Stomach smooth muscle (tissue), 2 donors: ENCODE measurements around the gene CTBS.
A peak's percentile ranks its signal among the peaks of the same experiment; 100 is the strongest.

Experiments
- H3K27ac ChIP-seq: one replicate; pipeline ENCODE4 v1.7.0; 2013; ENCODE audit warnings: mild to moderate bottlenecking, low read length, inconsistent platforms
- H3K27me3 ChIP-seq, 2 donors: one replicate each; pipeline ENCODE4 v1.7.0; 2013; ENCODE audit warnings: low read length in 2 of 2; ENCODE audit not compliant: insufficient read depth in 2 of 2, control insufficient read depth in 1 of 2
- H3K36me3 ChIP-seq, 2 donors: one replicate each; pipeline ENCODE4 v1.7.0; 2013; ENCODE audit warnings: low read length in 2 of 2; ENCODE audit not compliant: control insufficient read depth in 2 of 2, insufficient read depth in 2 of 2
- H3K4me1 ChIP-seq: one replicate; pipeline ENCODE4 v1.7.0; 2013; ENCODE audit warnings: low read length; ENCODE audit not compliant: control insufficient read depth, insufficient read depth
- H3K4me3 ChIP-seq, 2 donors: one replicate each; pipeline ENCODE4 v1.7.0; 2013; ENCODE audit warnings: low read length in 2 of 2
- H3K9ac ChIP-seq, 2 donors: one replicate each; pipeline ENCODE4 v1.7.0; 2013; ENCODE audit warnings: low read length in 2 of 2, mild to moderate bottlenecking in 1 of 2
- H3K9me3 ChIP-seq, 2 donors: one replicate each; pipeline ENCODE4 v1.7.0; 2013; ENCODE audit warnings: low read length in 2 of 2; ENCODE audit not compliant: control insufficient read depth in 2 of 2
- donor health status: healthy.
- donor health status: Pancreatic carcinoma.

Gene CTBS

DNA sequence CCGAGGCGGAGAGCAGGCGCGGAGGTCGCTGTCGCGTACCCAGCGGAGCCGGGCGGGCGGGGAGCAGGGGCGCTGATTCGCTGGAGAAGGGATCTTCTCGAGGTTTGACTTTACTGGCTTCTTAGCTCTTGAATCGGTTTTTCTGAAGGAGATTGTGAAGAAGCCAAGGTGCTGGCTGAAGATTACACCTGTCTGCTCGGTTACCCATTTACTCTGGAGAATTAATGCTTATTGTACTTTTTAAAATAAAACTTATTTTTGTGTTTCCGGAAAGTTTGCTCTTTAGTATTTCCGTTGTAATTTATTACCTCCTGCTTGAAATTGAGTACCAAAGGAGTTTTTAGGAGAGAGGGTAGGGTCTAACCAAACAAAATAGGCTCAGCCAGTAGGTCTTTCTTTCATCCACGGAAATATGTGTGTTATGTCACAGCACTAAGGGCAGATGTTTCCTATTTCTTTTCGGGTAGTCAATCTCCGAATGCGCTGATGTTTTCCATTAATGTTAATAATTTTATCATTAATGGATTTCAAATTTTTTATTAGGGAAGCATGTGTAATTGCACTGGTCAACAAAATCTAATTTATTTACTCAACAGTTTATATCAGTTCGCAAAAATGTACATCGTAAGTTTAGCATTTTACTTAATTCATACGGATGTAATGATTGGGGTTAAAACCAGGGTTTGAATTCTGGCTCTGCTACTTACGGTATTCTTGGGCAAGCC, 67.3 kb downstream of the CTBS start:
- Histone ChIP-seq H3K4me1 (peaks cover 12% of the 10 kb centered on the region), H3K36me3 (no peaks in the 10 kb centered on the region), H3K27ac (peak overlapping the region; percentile 84), H3K27me3 (no peaks in the 10 kb centered on the region), H3K9me3 (no peaks in the 10 kb centered on the region), H3K4me3 (peak overlapping the region; percentile 89 to 93), H3K9ac (peak overlapping the region; percentile 84 to 86)

- H3K4me1 ChIP-seq, result peaks cover 12% of the 10 kb centered on the region
- H3K27ac ChIP-seq, result peak within 1 kb of the TSS; percentile 84
- no peaks in the 10 kb centered on the region for H3K27me3 ChIP-seq
- H3K4me3 ChIP-seq, result peak within 1 kb of the TSS; percentile 89 to 93
- H3K9ac ChIP-seq, result peak within 1 kb of the TSS; percentile 86 to 90
- no peaks in the 10 kb centered on the region for H3K9me3 ChIP-seq
- peaks cover 0 to 4% of the 10 kb centered on the region in 2 donors for H3K36me3 ChIP-seq
Observed at GRCh38 chr1:84506002-84506728, 68.1 kb downstream of the CTBS start, which contains the start of the genes GNG5 and SPATA1. GNG5 (minus strand) TSS chr1:84506581; CDS start chr1:84506091, 490 bp downstream. SPATA1 (plus strand) TSS chr1:84506386; CDS start chr1:84516360, 9,974 bp downstream.

DNA sequence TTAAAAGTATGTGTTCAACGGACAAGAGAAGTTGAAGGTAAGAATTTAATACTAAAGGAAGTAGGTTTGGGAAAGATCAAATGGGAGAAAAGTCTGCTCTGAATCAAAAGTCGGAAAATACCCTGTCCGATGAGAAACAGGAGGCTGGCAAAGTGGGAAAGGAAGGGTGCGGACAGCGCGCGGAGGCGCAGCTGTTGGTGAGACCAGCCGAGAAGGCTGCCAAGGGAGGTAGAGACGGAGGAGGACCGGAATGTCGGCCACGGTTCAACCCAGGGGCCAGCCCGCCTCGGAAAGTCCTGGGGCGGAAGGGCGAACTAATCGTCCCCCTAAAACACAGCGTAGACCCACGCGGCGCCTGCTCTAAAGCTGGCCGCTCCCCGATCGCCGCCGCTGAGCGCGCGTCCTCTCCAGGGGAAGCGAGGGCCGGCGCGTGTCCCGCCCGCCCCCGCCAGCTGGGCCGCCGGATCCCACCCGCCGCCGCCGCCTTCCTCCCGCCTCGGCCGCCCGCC, 68.7 kb downstream of the CTBS start:
- Histone ChIP-seq H3K27ac (peak overlapping the region; percentile 84), H3K4me3 (peak overlapping the region; percentile 89 to 93), H3K9ac (peak overlapping the region; percentile 86 to 90), H3K36me3 (peaks cover 0 to 4% of the 10 kb centered on the region in 2 donors), H3K4me1 (peaks cover 12% of the 10 kb centered on the region), H3K9me3 (no peaks in the 10 kb centered on the region), H3K27me3 (no peaks in the 10 kb centered on the region)

GRCh38 chr1:84504580-84505492, 69.4 kb downstream of the CTBS start:
- Histone ChIP-seq H3K9ac (peak overlapping the region; percentile 86 to 90), H3K4me1 (peaks cover 12% of the 10 kb centered on the region), H3K27me3 (no peaks in the 10 kb centered on the region), H3K9me3 (no peaks in the 10 kb centered on the region), H3K36me3 (peaks cover 2 to 8% of the 10 kb centered on the region in 2 donors), H3K27ac (peak overlapping the region; percentile 84), H3K4me3 (peak overlapping the region; percentile 89 to 93)

DNA sequence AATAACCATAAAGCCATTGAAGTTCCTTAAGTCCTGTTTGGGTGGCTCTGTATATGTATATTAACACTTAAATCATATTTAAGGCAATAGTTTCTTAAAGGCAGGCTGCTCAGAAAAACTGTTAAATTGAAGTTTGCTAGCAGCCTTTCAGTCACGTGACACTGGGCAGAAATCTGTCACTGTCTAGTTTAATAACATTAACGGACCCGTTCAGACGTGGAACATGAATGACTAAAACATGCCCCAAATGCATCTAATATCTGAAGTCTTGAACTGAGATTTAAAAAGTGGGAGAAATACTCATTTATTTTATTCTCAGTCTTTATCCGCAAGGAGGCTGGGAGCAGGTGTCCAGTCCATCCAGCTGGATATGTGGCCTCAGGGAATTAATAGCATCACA, 71.3 kb downstream of the CTBS start:
- Histone ChIP-seq H3K4me1 (peaks cover 12% of the 10 kb centered on the region), H3K27ac (no peak overlapping the region), H3K9me3 (no peaks in the 10 kb centered on the region), H3K9ac (no peak overlapping the region), H3K4me3 (no peak overlapping the region), H3K36me3 (peaks cover 2 to 15% of the 10 kb centered on the region in 2 donors), H3K27me3 (no peaks in the 10 kb centered on the region)
